ENCODE results near the gene CLEC4A. TPM values are rescaled to one million over a fixed set of nuclear protein-coding genes. Genes with fewer than 3 reads are reported as not detected.
"Not testable (repeated sequence)": the region's sequence is repeated elsewhere in the genome, so short reads cannot be mapped to it uniquely, and the experiment has no call there.

Gene CLEC4A
- total RNA-seq, 1 donor from 2014 or later, result 0.53 TPM

DNA sequence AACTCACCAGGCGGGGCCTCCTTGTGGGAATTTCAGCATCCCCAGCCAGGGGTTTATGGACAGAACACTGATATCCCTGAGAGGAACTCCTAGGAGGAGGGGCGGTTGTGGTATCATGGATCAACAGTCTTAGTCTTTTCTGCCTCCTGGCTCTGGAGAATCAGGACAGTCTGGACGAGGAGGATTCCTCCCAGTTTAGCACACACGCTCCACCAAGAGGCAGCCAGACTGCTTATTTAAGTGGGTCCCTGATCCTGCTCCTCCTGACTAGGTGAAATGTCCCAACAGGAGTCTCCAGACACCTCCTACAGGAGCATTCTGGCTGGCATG is 23.0 kb downstream of the CLEC4A start:
- Histone ChIP-seq H3K27me3 (ENCODE audit: control insufficient read depth, insufficient read depth, low read length) (no peaks in the 10 kb centered on the region), H3K36me3 (ENCODE audit: control insufficient read depth, insufficient read depth, low read length) (no peaks in the 10 kb centered on the region), H3K4me3 (ENCODE audit: low read depth, low read length) (no peak overlapping the region)
- FAIRE-seq (no peak), DNase-seq (ENCODE audit: low read depth) (no peak)
- TF ChIP-seq, protein P1, sequence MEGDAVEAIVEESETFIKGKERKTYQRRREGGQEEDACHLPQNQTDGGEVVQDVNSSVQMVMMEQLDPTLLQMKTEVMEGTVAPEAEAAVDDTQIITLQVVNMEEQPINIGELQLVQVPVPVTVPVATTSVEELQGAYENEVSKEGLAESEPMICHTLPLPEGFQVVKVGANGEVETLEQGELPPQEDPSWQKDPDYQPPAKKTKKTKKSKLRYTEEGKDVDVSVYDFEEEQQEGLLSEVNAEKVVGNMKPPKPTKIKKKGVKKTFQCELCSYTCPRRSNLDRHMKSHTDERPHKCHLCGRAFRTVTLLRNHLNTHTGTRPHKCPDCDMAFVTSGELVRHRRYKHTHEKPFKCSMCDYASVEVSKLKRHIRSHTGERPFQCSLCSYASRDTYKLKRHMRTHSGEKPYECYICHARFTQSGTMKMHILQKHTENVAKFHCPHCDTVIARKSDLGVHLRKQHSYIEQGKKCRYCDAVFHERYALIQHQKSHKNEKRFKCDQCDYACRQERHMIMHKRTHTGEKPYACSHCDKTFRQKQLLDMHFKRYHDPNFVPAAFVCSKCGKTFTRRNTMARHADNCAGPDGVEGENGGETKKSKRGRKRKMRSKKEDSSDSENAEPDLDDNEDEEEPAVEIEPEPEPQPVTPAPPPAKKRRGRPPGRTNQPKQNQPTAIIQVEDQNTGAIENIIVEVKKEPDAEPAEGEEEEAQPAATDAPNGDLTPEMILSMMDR (IDR thresholded peaks at IDR 0.05; ENCODE audit: insufficient read depth, low read length, severe bottlenecking), result no peak

DNA sequence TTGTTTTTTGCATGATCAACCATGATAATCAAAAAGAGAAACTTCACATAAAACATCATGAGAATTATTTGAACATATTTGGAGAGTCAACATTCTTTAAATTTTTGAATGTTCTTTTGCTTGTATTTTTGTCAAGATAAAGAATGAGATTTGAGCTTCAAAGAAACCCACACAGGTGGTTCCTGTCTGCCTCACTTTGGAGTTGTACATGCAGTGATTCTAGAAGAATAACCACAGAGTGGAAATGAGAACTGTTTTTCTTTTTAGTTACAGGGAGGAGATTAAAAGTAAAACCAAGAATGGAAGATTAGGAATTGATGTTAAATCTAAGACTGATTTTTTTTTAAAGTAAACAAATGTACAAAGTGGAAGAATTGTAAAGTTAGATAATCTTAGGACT is 31.1 kb downstream of the CLEC4A start:
- TF ChIP-seq, protein P1 (IDR thresholded peaks at IDR 0.05; ENCODE audit: insufficient read depth, low read length, severe bottlenecking), result no peak
- no peaks in the 10 kb centered on the region for H3K27me3 ChIP-seq (ENCODE audit: control insufficient read depth, insufficient read depth, low read length)
- no peak for FAIRE-seq
- no peak for DNase-seq (ENCODE audit: low read depth)
- H3K36me3 ChIP-seq (ENCODE audit: control insufficient read depth, insufficient read depth, low read length), result no peaks in the 10 kb centered on the region
- no peak overlapping the region for H3K4me3 ChIP-seq (ENCODE audit: low read depth, low read length)

- TF ChIP-seq, protein P1 (IDR thresholded peaks at IDR 0.05; ENCODE audit: insufficient read depth, low read length, severe bottlenecking), result no peak
- H3K4me3 ChIP-seq (ENCODE audit: low read depth, low read length), result no peak overlapping the region
- H3K27me3 ChIP-seq (ENCODE audit: control insufficient read depth, insufficient read depth, low read length), result no peaks in the 10 kb centered on the region
- DNase-seq (ENCODE audit: low read depth) (peak; percentile 31), FAIRE-seq (no peak)
- no peaks in the 10 kb centered on the region for H3K36me3 ChIP-seq (ENCODE audit: control insufficient read depth, insufficient read depth, low read length)
Observed at GRCh38 chr12:8156416-8156815, 33.0 kb downstream of the CLEC4A start.

- Histone ChIP-seq H3K4me3 (ENCODE audit: low read depth, low read length) (no peak within 1 kb of the TSS), H3K27me3 (ENCODE audit: control insufficient read depth, insufficient read depth, low read length) (no peaks in the 10 kb centered on the region), H3K36me3 (ENCODE audit: control insufficient read depth, insufficient read depth, low read length) (no peaks in the 10 kb centered on the region)
- peak; percentile 88 for DNase-seq (ENCODE audit: low read depth)
- FAIRE-seq, result no peak
- TF ChIP-seq, protein P1 (IDR thresholded peaks at IDR 0.05; ENCODE audit: insufficient read depth, low read length, severe bottlenecking), result no peak
Observed at GRCh38 chr12:8156845-8157244, 33.4 kb downstream of the CLEC4A start, which contains the start of gene ZNF705A. ZNF705A (plus strand) TSS chr12:8157015; CDS start chr12:8172626, 15,611 bp downstream.

GRCh38 chr12:8157484-8158198 is 34.2 kb downstream of the CLEC4A start:
- FAIRE-seq (no peak), DNase-seq (ENCODE audit: low read depth) (no peak)
- Histone ChIP-seq H3K4me3 (ENCODE audit: low read depth, low read length) (no peak overlapping the region), H3K36me3 (ENCODE audit: control insufficient read depth, insufficient read depth, low read length) (no peaks in the 10 kb centered on the region), H3K27me3 (ENCODE audit: control insufficient read depth, insufficient read depth, low read length) (no peaks in the 10 kb centered on the region)
- TF ChIP-seq, protein P1 (IDR thresholded peaks at IDR 0.05; ENCODE audit: insufficient read depth, low read length, severe bottlenecking), result no peak

- not testable (repeated sequence) for H3K27me3 ChIP-seq (ENCODE audit: control insufficient read depth, insufficient read depth, low read length); H3K36me3 ChIP-seq (ENCODE audit: control insufficient read depth, insufficient read depth, low read length); DNase-seq (ENCODE audit: low read depth); H3K4me3 ChIP-seq (ENCODE audit: low read depth, low read length); FAIRE-seq
Observed at GRCh38 chr12:8172911-8173310, 49.5 kb downstream of the CLEC4A start.
